ENCODE data around the gene PTPRK. TPM values are rescaled to one million over a fixed set of nuclear protein-coding genes. Genes with fewer than 3 reads are reported as not detected.

Gene PTPRK
- total and polyA plus RNA-seq, 2 of the 13 experiments (the other 11 are each of a cell fraction or from before 2014, with no cell fraction given) = 43.6 to 98.3 TPM

GRCh38 chr6:127921982-127922381 lies 598.4 kb downstream of the PTPRK start:
- peaks cover 8% of the 10 kb centered on the region; the same call in 1 of the 2 replicates for H3K9me3 ChIP-seq (ENCODE audit: low read length)
- intact Hi-C loops (cut with micrococcal nuclease; ENCODE audit: unreplicated experiment) (no loop called here), in situ Hi-C loops (cut with HindIII; ENCODE audit: extremely low pct_ligation_motif_present, low pct_unique_long_range_greater_than_20kb) (no loop called here)
- no peak for ATAC-seq
- H3K4me1 ChIP-seq (ENCODE audit: insufficient read depth, low read length) = peaks cover 5% of the 10 kb centered on the region; the same call in 1 of the 2 replicates
- ChIA-PET POLR2A (no interaction called here), CTCF (ENCODE audit: low intra/inter-chr PET ratio, low total read pairs) (no interaction called here)
- no peak overlapping the region for H3K9ac ChIP-seq (ENCODE audit: insufficient read depth, low read depth, low read length)
- no peaks in the 10 kb centered on the region for H3K36me3 ChIP-seq (replicated peaks in 1 of 2; ENCODE audit: control insufficient read depth in 1 of 2, insufficient read depth in 2 of 2, low read length in 2 of 2)
- BruUV-seq (replicated peaks) = no TSS peak
- H3K27ac ChIP-seq (ENCODE audit: extremely low read length, insufficient read depth, low read length) = no peak overlapping the region
- no peaks in the 10 kb centered on the region for H3K27me3 ChIP-seq (ENCODE audit: control insufficient read depth in 1 of 2, insufficient read depth in 2 of 2, low read length in 2 of 2)
- TF ChIP-seq RARA (CRISPR knock-in tag; IDR thresholded peaks at IDR 0.05) = no peak
- FAIRE-seq = no peak
- H3K4me3 ChIP-seq (replicated peaks in 1 of 3; ENCODE audit: insufficient read depth in 1 of 3, low read depth in 2 of 3, low read length in 3 of 3) = no peak overlapping the region
- no peak for DNase-seq (ENCODE audit: low spot score)
- H3K79me2 ChIP-seq (ENCODE audit: insufficient read depth, low read length) = no peaks in the 10 kb centered on the region
- H2AFZ ChIP-seq (ENCODE audit: low read length) = no peak overlapping the region
- 54% methylated on average over 6 of the region's 6 CpGs for WGBS (ENCODE audit: low lambda C conversion rate)
- H4K20me1 ChIP-seq (ENCODE audit: insufficient read depth, low read length) = no peaks in the 10 kb centered on the region
- no peak overlapping the region for H3K4me2 ChIP-seq (ENCODE audit: low read depth, low read length)

- H3K4me2 ChIP-seq (ENCODE audit: low read depth, low read length) = peak overlapping the region; percentile 21; the same call in 1 of the 2 replicates
These were observed 599.6 kb downstream of the PTPRK start for GRCh38 chr6:127920804-127921203.

More at GRCh38 chr6:127920804-127921203, 599.6 kb downstream of the PTPRK start:
- Histone ChIP-seq H3K27ac (ENCODE audit: extremely low read length, insufficient read depth, low read length) (no peak overlapping the region), H4K20me1 (ENCODE audit: insufficient read depth, low read length) (no peaks in the 10 kb centered on the region), H3K36me3 (replicated peaks in 1 of 2; ENCODE audit: control insufficient read depth in 1 of 2, insufficient read depth in 2 of 2, low read length in 2 of 2) (no peaks in the 10 kb centered on the region), H3K27me3 (ENCODE audit: control insufficient read depth in 1 of 2, insufficient read depth in 2 of 2, low read length in 2 of 2) (no peaks in the 10 kb centered on the region), H3K9ac (ENCODE audit: insufficient read depth, low read depth, low read length) (no peak overlapping the region), H3K4me3 (replicated peaks in 1 of 3; ENCODE audit: insufficient read depth in 1 of 3, low read depth in 2 of 3, low read length in 3 of 3) (no peak overlapping the region), H3K79me2 (ENCODE audit: insufficient read depth, low read length) (no peaks in the 10 kb centered on the region), H2AFZ (ENCODE audit: low read length) (no peak overlapping the region), H3K9me3 (ENCODE audit: low read length) (peaks cover 3% of the 10 kb centered on the region; the same call in 1 of the 2 replicates), H3K4me1 (ENCODE audit: insufficient read depth, low read length) (peaks cover 5% of the 10 kb centered on the region; the same call in 1 of the 2 replicates)
- TF ChIP-seq ZBTB4 (CRISPR knock-in tag; IDR thresholded peaks at IDR 0.05; ENCODE audit: borderline replicate concordance) = no peak
- TF ChIP-seq XRCC5 (optimal IDR thresholded peaks at IDR 0.05; ENCODE audit: low read length) = no peak
- TF ChIP-seq KAT8 (CRISPR knock-in tag; IDR thresholded peaks at IDR 0.05) = no peak
- no peak for TF ChIP-seq ZMYM3 (CRISPR knock-in tag; IDR thresholded peaks at IDR 0.05)
- TF ChIP-seq TRAFD1 (CRISPR knock-in tag; IDR thresholded peaks at IDR 0.05; ENCODE audit: borderline replicate concordance) = no peak
- no peak for TF ChIP-seq TIGD3 (CRISPR knock-in tag; IDR thresholded peaks at IDR 0.05; ENCODE audit: borderline replicate concordance)
- POLR2A ChIA-PET = no interaction called here
- no TSS peak for BruUV-seq (replicated peaks)
- 6% methylated on average over 3 of the region's 3 CpGs for WGBS (ENCODE audit: low lambda C conversion rate)
- FAIRE-seq = no peak
- intact Hi-C loops (cut with micrococcal nuclease; ENCODE audit: unreplicated experiment) (no loop called here), in situ Hi-C loops (cut with HindIII; ENCODE audit: extremely low pct_ligation_motif_present, low pct_unique_long_range_greater_than_20kb) (no loop called here)
- CTCF ChIA-PET (ENCODE audit: low intra/inter-chr PET ratio, low total read pairs) = no interaction called here
- no peak; the same call in 2 of the 3 replicates for ATAC-seq
- no peak for DNase-seq (ENCODE audit: low spot score)

All from HepG2 (cell line).